A673 (cell line): ENCODE measurements around the gene MBTPS1. TPM values are rescaled to one million over a fixed set of nuclear protein-coding genes. Genes with fewer than 3 reads are reported as not detected.

Experiments used
- BruUV-seq: library from RNA; stranded (reverse); fragments of 400-500 nt; replicated peaks from 2 replicates; lab custom pipeline; 2021; lab: Mats Ljungman, UMichigan
- CTCF ChIA-PET: fragments of 300-600 bp; sonication (Branson Sonifier 250); formaldehyde crosslinking; loops from one replicate; lab custom pipeline; 2022; ENCODE audit warnings: antibody characterized with exemption; lab: Charles Lee
- POLR2A ChIA-PET: fragments of 300-600 bp; sonication (Branson Sonifier 250); formaldehyde crosslinking; loops from one replicate; lab custom pipeline; 2022; ENCODE audit warnings: antibody characterized with exemption; ENCODE audit not compliant: low non-redundant PET; lab: Charles Lee
- DNase-seq: peaks from one replicate; pipeline ENCODE4 v3.0.0-alpha.2; 2015; ENCODE audit warnings: low spot score
- H3K27ac ChIP-seq: fragments of 200-600 bp; sonication (generic); 2 replicates; pipeline ENCODE4 v1.5.1; 2016; ENCODE audit warnings: mixed run types, low read depth, mild to moderate bottlenecking, mixed read lengths, antibody characterized with exemption, low read length; ENCODE audit not compliant: poor library complexity, severe bottlenecking
- H3K27me3 ChIP-seq: fragments of 200-600 bp; sonication (generic); replicated peaks from 2 replicates; pipeline ENCODE4 v1.6.1; 2017; ENCODE audit warnings: mixed run types, low read depth, mild to moderate bottlenecking, mixed read lengths, antibody characterized with exemption, low read length; ENCODE audit not compliant: insufficient read depth, poor library complexity
- H3K36me3 ChIP-seq: fragments of 200-600 bp; sonication (generic); 2 replicates; pipeline ENCODE4 v1.6.1; 2016; ENCODE audit warnings: mixed run types, mild to moderate bottlenecking, mixed read lengths, antibody characterized with exemption, low read length; ENCODE audit not compliant: insufficient read depth, poor library complexity, severe bottlenecking
- H3K4me1 ChIP-seq: fragments of 200-600 bp; sonication (generic); 2 replicates; pipeline ENCODE4 v1.6.1; 2017; ENCODE audit warnings: mixed run types, mild to moderate bottlenecking, mixed read lengths, antibody characterized with exemption, low read length; ENCODE audit not compliant: insufficient read depth, poor library complexity, severe bottlenecking
- H3K4me3 ChIP-seq: fragments of 200-600 bp; sonication (generic); 2 replicates; pipeline ENCODE4 v1.5.1; 2016; ENCODE audit warnings: low read depth, mixed run types, mild to moderate bottlenecking, mixed read lengths, low read length; ENCODE audit not compliant: poor library complexity, severe bottlenecking
- H3K9me3 ChIP-seq: fragments of 200-600 bp; sonication (generic); 2 replicates; pipeline ENCODE4 v1.6.1; 2016; ENCODE audit warnings: mixed run types, low read depth, mild to moderate bottlenecking, mixed read lengths, antibody characterized with exemption, low read length; ENCODE audit not compliant: poor library complexity, severe bottlenecking
- CTCF ChIP-seq: fragments of 300-800, 200-600 bp; sonication (generic); conservative IDR thresholded peaks from 2 replicates; pipeline ENCODE4 v1.5.1; 2017; ENCODE audit warnings: low read depth, mild to moderate bottlenecking, antibody characterized with exemption, low read length, moderate library complexity, mixed read lengths
- EZH2 ChIP-seq: fragments of 200-600 bp; sonication (generic); IDR thresholded peaks from 2 replicates; pipeline ENCODE4 v1.6.1; 2017; ENCODE audit warnings: borderline replicate concordance, low read depth, mild to moderate bottlenecking, mixed read lengths, antibody characterized with exemption, low read length; ENCODE audit not compliant: poor library complexity, severe bottlenecking
- intact Hi-C: fragments of 100-400 bp; cut with micrococcal nuclease; formaldehyde crosslinking; loops from one replicate; pipeline ENCODE4 v1.10.0; 2022; ENCODE audit not compliant: unreplicated experiment
- total RNA-seq: library from RNA; stranded (reverse); gene quantifications from 2 replicates; pipeline ENCODE4 v1.2.3, GENCODE V29; 2021

The MBTPS1 gene
- total RNA-seq, 1 experiment from 2014 or later: 82.0 TPM

GRCh38 chr16:84110527-84110926 is 6.2 kb downstream of the MBTPS1 start:
- BruUV-seq: no TSS peak
- no peaks in the 10 kb centered on the region for H3K36me3 ChIP-seq
- no peak for DNase-seq
- no peak overlapping the region for H3K27ac ChIP-seq
- CTCF ChIA-PET: no interaction called here
- no peak overlapping the region for H3K4me3 ChIP-seq
- no peaks in the 10 kb centered on the region for H3K27me3 ChIP-seq
- intact Hi-C loops: no loop called here
- peaks cover 5% of the 10 kb centered on the region for H3K4me1 ChIP-seq
- TF ChIP-seq EZH2: no peak
- TF ChIP-seq CTCF: no peak
- POLR2A ChIA-PET: no interaction called here
- no peaks in the 10 kb centered on the region for H3K9me3 ChIP-seq

GRCh38 chr16:84109598-84110335 is 7.0 kb downstream of the MBTPS1 start:
- intact Hi-C loops: no loop called here
- no peaks in the 10 kb centered on the region for H3K9me3 ChIP-seq
- TF ChIP-seq CTCF: no peak
- no peak for TF ChIP-seq EZH2
- no peak for DNase-seq
- CTCF ChIA-PET: no interaction called here
- H3K36me3 ChIP-seq: no peaks in the 10 kb centered on the region
- H3K27me3 ChIP-seq: no peaks in the 10 kb centered on the region
- BruUV-seq: no TSS peak
- no peak overlapping the region for H3K4me3 ChIP-seq
- POLR2A ChIA-PET: no interaction called here
- no peak overlapping the region for H3K27ac ChIP-seq
- no peaks in the 10 kb centered on the region for H3K4me1 ChIP-seq

- BruUV-seq: no TSS peak
- Histone ChIP-seq H3K9me3 (no peaks in the 10 kb centered on the region), H3K36me3 (no peaks in the 10 kb centered on the region), H3K4me3 (no peak overlapping the region), H3K4me1 (no peaks in the 10 kb centered on the region), H3K27me3 (no peaks in the 10 kb centered on the region), H3K27ac (no peak overlapping the region)
- ChIA-PET POLR2A (interaction anchor here (0.6 kb wide), 2 partner anchors 47 to 164 kb away, joined by 3 to 4 read pairs; no protein-coding TSS in a partner anchor), CTCF (no interaction called here)
- TF ChIP-seq CTCF: no peak
- TF ChIP-seq EZH2: no peak
- intact Hi-C loops: no loop called here
- DNase-seq: no peak
Measured at GRCh38 chr16:84107921-84108320, 8.8 kb downstream of the MBTPS1 start.
